K562 (cell line): ENCODE measurements around the gene CDC123. TPM values are rescaled to one million over a fixed set of nuclear protein-coding genes. Genes with fewer than 3 reads are reported as not detected.

Source experiments
- BHLHE40 ChIP-seq: IDR thresholded peaks from 2 replicates; pipeline ENCODE4 v1.6.1; 2011; ENCODE audit warnings: low read length, improper control_type of control experiment
- CTBP1 ChIP-seq: fragments of 450-650 bp; IDR thresholded peaks from 2 replicates; pipeline ENCODE4 v1.6.1; 2016; ENCODE audit warnings: borderline replicate concordance
- FOXJ2 ChIP-seq: fragments of 200-800 bp; sonication (Bioruptor generic); IDR thresholded peaks from 2 replicates; pipeline ENCODE4 v1.6.1; 2016; ENCODE audit warnings: missing genetic modification characterization, missing compliant biosample characterization
- KAT2B ChIP-seq: IDR thresholded peaks from one replicate; pipeline ENCODE4 v1.6.1; 2012; ENCODE audit warnings: low read depth, mild to moderate bottlenecking, control low read depth, inconsistent platforms, low read length, moderate library complexity
- MAX ChIP-seq: sonication (generic); formaldehyde crosslinking; IDR thresholded peaks from 2 replicates; pipeline ENCODE4 v1.9.0; 2022; ENCODE audit warnings: mild to moderate bottlenecking, missing genetic modification reagents
- MGA ChIP-seq: fragments of 450-650 bp; IDR thresholded peaks from 2 replicates; pipeline ENCODE4 v1.6.1; 2016; ENCODE audit warnings: mild to moderate bottlenecking, moderate library complexity
- NRF1 ChIP-seq, 2 experiments: fragments of 450-650 bp; IDR thresholded peaks in 1 of 2; conservative IDR thresholded peaks in 1 of 2; 2 replicates each; pipeline ENCODE4 v1.6.1; 2014; ENCODE audit warnings: mild to moderate bottlenecking in 2 of 2
- RB1 ChIP-seq: fragments of 450-650 bp; IDR thresholded peaks from 2 replicates; pipeline ENCODE4 v1.6.1; 2017; ENCODE audit warnings: low read depth, mild to moderate bottlenecking
- SMC3 ChIP-seq: conservative IDR thresholded peaks from 2 replicates; pipeline ENCODE4 v1.6.1; 2011; ENCODE audit warnings: low read depth, low read length, improper control_type of control experiment; ENCODE audit not compliant: insufficient read depth
- STAG1 ChIP-seq: sonication (generic); formaldehyde crosslinking; IDR thresholded peaks from 2 replicates; pipeline ENCODE4 v1.5.0; 2020; ENCODE audit warnings: missing genetic modification reagents, borderline replicate concordance
- ZBTB9 ChIP-seq: fragments of 450-650 bp; formaldehyde crosslinking; IDR thresholded peaks from 2 replicates; pipeline ENCODE4 v1.4.0; 2020; ENCODE audit warnings: mild to moderate bottlenecking, moderate library complexity
- ZNF311 ChIP-seq: fragments of 250-450 bp; sonication (Bioruptor Pico); IDR thresholded peaks from 2 replicates; pipeline ENCODE4 v1.4.0; 2020; ENCODE audit warnings: mild to moderate bottlenecking, moderate library complexity
- ZNF324 ChIP-seq: fragments of 250-450 bp; sonication (Bioruptor Pico); IDR thresholded peaks from 2 replicates; pipeline ENCODE4 v1.4.0; 2020; ENCODE audit warnings: mild to moderate bottlenecking
- polyA plus RNA-seq, 8 experiments: library from polyadenylated mRNA; depleted of rRNA in 4 of 8; stranded (reverse) in 5 of 8; unstranded in 3 of 8; fragments of >200 nt; fragmentation: Nextera tagmentation in 2 of 8; fragmentation: Illumina TruSeq in 1 of 8; extraction: Ambion mirVana in 2 of 8; extraction: Trizol in 1 of 8; gene quantifications; 2 replicates each; pipeline versions ENCODE4 v1.2.1 to v1.2.3, GENCODE V29; 2011 to 2014; ENCODE audit warnings: inconsistent platforms in 1 of 8, missing spikeins in 1 of 8
- total RNA-seq, 7 experiments: library from RNA; depleted of rRNA in 6 of 7; stranded (reverse); fragments of >200 nt in 6 of 7; fragmentation: Illumina TruSeq in 2 of 7; extraction: Trizol in 2 of 7; gene quantifications; 2 replicates each; pipeline versions ENCODE4 v1.2.1 to v1.2.3, GENCODE V29; 2011 to 2021; ENCODE audit warnings: low replicate concordance in 1 of 7

Gene CDC123
- total and polyA plus RNA-seq, 9 of the 15 experiments (the other 6 are each of a cell fraction or from before 2014, with no cell fraction given), result 137 to 288 (median 175) TPM

GRCh38 chr10:12264204-12264940 is 68.4 kb downstream of the CDC123 start (continued):
- TF ChIP-seq ZBTB9 (CRISPR knock-in tag) (0 out of 2 replicates have a peak, but pooled peaks have one; percentile 41), ZNF324 (CRISPR knock-in tag) (0 out of 2 replicates have a peak, but pooled peaks have one; percentile 25), SMC3 (peak; percentile 80), MGA (peak; percentile 60), NRF1 (conservative IDR thresholded peaks at IDR 0.05 in 1 of 2, IDR thresholded peaks at IDR 0.05 in 1 of 2) (0 out of 4 replicates have a peak, but pooled peaks of 1 of the 2 experiments have one; percentile 22), FOXJ2 (no peak), STAG1 (peak; percentile 34; the same call in 1 of the 2 replicates), KAT2B (no peak), CTBP1 (peak; percentile 86), RB1 (peak; percentile 35; the same call in 1 of the 2 replicates), BHLHE40 (no peak), MAX (CRISPR knock-in tag) (peak; percentile 58; the same call in 1 of the 2 replicates), ZNF311 (CRISPR knock-in tag) (no peak)
